ENCODE data around the gene FKBP2.

The FKBP2 gene

DNA sequence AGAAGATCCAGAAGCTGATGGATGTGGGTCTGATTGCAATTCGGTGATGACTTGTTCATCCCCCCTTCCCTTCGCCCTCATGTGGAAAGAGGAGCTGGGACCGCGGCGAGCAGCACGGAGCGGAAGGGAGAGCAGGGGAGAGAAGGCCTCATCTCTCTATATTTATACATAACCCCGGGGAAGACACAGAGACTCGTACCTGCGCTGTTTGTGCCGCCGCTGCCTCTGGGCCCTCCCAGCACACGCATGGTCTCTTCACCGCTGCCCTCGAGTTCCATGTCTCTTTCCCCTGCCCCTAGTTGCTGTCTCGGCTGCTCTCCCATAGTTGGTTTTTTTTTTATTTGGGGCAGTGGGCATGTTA lies 36.8 kb upstream of the FKBP2 start:
- TF ChIP-seq, protein P1, sequence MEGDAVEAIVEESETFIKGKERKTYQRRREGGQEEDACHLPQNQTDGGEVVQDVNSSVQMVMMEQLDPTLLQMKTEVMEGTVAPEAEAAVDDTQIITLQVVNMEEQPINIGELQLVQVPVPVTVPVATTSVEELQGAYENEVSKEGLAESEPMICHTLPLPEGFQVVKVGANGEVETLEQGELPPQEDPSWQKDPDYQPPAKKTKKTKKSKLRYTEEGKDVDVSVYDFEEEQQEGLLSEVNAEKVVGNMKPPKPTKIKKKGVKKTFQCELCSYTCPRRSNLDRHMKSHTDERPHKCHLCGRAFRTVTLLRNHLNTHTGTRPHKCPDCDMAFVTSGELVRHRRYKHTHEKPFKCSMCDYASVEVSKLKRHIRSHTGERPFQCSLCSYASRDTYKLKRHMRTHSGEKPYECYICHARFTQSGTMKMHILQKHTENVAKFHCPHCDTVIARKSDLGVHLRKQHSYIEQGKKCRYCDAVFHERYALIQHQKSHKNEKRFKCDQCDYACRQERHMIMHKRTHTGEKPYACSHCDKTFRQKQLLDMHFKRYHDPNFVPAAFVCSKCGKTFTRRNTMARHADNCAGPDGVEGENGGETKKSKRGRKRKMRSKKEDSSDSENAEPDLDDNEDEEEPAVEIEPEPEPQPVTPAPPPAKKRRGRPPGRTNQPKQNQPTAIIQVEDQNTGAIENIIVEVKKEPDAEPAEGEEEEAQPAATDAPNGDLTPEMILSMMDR (IDR thresholded peaks at IDR 0.05; ENCODE audit: borderline replicate concordance, insufficient read depth, low read depth, low read length): no peak

DNA sequence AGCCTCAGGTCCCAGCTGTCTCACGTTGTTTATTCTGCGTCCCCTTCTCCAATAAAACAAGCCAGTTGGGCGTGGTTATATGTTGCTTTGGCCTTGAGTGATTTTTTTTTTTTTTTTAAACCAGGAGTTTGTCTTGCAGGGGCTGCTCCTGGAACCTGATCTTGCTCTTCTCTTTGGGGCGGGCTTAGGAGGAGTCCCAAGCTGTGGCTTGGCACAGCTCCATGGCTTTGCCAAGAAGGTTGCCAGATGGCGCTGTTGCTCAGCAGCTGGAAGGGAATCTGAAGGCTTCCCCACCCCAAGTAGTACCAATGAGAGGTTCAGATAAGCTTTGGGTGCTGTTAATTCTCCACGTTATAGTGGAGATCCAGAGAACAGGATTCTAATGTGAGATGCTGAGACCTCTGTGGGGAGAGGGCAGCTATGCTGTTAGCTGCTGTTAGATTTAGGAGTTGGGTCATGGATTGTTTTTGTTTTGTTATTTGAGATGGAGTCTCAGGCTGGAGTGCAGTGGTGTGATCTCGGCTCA lies 36.4 kb upstream of the FKBP2 start:
- TF ChIP-seq, protein P1 (IDR thresholded peaks at IDR 0.05; ENCODE audit: borderline replicate concordance, insufficient read depth, low read depth, low read length): peak; percentile 71
- H3K4me3 ChIP-seq (ENCODE audit: low read depth, low read length): no peak overlapping the region

More for the DNA sequence above, 36.8 kb upstream of the FKBP2 start:
- no peak overlapping the region for H3K4me3 ChIP-seq (ENCODE audit: low read depth, low read length)

DNA sequence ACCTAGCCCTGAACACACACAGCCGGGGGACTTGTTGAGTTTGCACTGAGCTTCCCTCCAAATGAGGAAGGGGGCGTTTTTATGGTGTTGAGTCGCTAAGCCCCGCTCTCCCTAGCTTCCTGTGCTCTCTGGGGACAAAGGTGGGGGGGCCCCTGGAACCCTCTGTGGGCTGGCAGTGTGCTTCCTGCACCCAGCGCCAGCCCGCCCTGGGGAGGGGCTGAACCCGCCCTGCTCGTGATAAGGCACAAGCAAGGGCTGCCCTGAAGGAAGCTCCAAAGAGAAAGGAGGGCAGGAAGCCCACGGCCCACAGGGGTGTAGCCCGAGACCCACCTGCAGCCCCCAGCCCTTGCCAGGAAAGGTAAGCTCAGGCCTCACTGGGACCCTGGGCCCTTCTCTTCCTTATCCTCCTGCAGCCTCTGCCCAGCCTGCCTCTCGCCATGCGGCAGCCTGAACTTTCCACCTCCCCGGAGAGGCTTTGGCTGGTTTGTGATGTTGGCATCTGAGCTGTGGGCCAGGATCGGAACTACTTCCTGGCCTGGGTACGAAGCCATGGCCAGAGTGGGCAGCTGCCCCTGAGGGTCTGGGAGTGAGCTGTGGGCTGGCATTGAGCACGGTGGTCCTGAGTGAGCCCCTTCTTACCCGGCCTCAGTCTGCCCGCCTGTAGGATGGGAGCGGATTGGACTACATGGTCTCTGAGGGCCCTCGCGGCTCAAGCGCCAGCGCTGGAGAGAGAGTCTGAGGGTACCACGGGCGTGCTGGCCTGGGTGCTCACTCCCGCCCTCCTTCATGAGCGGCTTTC lies 34.2 kb upstream of the FKBP2 start, which contains the start of gene FERMT3:
FERMT3 (plus strand) TSS at position 265 of the 799 bp plus-strand sequence. CDS start 644 bp downstream, outside the sequence.
- peak within 1 kb of the TSS; percentile 95 for H3K4me3 ChIP-seq (ENCODE audit: low read depth, low read length)
- TF ChIP-seq, protein P1 (IDR thresholded peaks at IDR 0.05; ENCODE audit: borderline replicate concordance, insufficient read depth, low read depth, low read length): no peak

DNA sequence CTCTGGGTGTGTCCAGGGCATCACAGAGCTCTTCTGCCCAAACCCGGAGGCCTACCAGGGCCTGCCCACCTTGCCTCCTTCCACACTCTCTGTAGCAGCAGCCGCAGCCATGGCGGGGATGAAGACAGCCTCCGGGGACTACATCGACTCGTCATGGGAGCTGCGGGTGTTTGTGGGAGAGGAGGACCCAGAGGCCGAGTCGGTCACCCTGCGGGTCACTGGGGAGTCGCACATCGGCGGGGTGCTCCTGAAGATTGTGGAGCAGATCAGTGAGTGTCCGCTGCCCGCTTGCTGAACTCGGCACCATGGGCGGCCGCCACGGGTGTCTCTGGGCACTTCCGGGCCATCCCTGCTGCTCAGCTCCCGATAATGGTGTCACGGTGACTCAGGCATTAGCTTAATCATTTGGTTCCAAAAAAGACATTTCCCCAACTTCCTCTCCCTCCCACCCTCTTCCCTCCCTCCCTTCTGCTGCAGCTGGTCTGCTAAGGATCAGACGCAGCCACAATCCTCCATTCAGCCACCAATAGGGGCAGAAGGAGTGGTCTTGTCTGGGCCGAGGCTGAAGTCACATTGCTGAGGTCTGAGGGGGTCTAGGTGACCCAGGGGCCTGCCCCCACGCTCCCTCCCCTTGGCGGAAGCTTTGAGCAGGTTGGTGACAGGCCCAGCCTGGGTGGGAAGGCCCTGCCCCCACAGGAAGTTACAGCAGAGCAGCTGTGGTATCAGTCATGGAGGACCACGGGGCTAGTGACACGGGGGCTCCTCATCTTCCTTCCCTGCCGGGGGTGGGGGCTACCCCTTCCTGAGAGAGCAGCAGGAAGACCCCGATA lies 33.4 kb upstream of the FKBP2 start:
- TF ChIP-seq, protein P1 (IDR thresholded peaks at IDR 0.05; ENCODE audit: borderline replicate concordance, insufficient read depth, low read depth, low read length): 0 out of 2 replicates have a peak, but pooled peaks have one; percentile 1
- H3K4me3 ChIP-seq (ENCODE audit: low read depth, low read length): peak overlapping the region; percentile 95

DNA sequence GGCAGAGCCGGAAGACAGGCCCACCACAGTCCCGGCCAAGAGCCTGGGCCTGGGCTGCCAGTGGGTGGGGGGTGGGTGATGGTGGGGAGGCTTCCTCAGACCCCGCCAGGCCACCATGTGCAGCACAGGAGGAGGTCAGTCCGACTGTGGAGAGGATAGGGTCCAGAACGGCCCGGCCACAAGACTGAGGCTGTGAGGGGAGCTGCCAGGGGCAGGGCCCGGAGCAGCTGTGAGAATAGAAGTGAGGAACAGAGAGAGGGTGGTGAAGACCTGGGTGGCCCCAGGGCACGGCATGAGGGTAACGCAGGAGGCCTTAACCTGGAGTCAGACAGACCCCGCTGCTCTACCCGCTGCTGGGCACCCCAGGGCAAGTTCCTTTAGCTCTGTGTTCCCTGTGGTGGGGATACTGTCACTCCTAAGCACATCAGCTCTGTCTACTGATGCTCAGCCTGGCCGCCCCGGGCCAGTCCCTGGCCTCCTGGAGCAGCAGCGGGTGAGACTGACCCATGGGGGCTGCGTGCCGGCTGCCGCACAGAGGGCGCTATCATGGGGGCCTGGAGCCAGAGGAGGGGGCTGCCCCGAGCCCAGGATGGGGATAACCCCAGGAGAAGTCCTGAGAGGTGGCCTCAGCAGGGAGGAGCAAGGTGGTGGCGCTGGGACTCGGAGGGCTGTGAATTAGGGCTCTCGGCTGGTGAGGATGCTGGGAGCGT lies 32.7 kb upstream of the FKBP2 start:
- H3K4me3 ChIP-seq (ENCODE audit: low read depth, low read length): peak overlapping the region; percentile 95
- TF ChIP-seq, protein P1 (IDR thresholded peaks at IDR 0.05; ENCODE audit: borderline replicate concordance, insufficient read depth, low read depth, low read length): no peak

DNA sequence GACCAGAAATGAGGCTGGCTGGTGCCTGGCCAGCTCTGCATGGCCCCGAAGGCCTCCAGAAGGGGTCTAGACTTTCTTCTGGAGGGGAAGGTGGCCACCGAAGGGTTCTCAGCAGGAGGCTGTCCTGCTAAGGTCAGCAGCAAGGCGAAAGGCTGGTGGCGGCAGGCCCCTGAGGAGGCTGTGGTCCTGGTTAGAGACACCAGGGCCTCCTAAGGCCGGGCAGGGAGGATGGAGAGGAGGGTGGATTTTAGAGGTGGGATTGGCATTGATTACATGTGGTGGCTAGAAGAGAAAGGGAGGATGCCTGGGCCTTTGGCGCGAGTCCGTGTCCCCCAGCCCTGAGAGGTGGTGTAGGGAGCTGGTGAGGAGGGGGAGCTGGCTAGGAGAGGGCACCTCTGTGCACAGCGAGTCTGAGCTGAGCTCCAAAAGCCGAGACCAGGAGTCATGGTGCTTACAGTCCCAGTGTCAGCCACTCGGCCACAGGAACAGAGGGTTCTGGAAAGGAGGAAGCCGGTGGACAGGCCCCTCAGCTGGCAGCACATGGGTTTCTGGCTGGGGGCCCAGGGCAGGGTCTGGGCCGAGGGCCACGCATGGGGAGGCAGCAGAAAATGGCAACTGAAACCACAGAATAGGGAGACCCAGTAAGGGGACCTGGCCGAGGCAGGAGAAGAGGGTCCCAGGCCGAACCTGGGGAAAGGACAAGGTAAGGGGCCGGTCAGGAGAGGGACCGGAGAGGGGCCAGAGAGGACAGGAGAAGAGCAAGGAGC lies 31.9 kb upstream of the FKBP2 start:
- H3K4me3 ChIP-seq (ENCODE audit: low read depth, low read length): no peak overlapping the region
- TF ChIP-seq, protein P1 (IDR thresholded peaks at IDR 0.05; ENCODE audit: borderline replicate concordance, insufficient read depth, low read depth, low read length): no peak
